ENCODE results near the gene NLRC5.

GRCh38 chr16:57132470-57132869, 143.1 kb downstream of the NLRC5 start:
- TF ChIP-seq POLR2A (IDR thresholded peaks at IDR 0.05) (no peak), CTCF (IDR thresholded peaks at IDR 0.05) (no peak)
